ENCODE results near the gene PXDN.

PXDN gene

DNA sequence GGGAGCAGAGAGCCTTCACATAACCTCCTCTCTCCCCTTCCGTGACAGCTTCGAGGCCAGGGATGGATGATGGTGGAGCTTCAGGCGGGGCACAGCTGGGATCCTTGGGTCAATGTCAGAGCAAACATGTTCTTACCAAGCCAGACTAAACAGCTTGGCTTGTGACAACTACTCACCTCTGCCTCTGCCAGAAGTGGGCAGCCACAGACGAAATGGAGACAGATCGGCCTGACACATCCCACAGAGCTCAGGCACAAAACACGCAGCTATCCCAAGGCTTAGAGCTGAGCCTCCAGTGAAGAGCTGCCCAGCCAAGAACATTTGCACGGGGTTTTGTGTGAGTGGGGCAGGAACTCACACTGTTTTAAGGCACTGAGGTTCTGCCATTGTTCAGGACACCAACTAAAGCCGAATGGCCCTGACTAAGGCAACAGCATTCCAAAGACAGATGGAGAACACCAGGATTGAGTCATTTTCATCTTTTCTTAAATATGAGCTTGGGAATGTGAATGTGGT is 12.8 kb downstream of the PXDN start:
- TF ChIP-seq ZC3H10 (CRISPR knock-in tag; IDR thresholded peaks at IDR 0.05) (no peak), ZFP3 (CRISPR knock-in tag; IDR thresholded peaks at IDR 0.05) (peak; percentile 51; the same call in 1 of the 2 replicates), CREB5 (CRISPR knock-in tag; IDR thresholded peaks at IDR 0.05; ENCODE audit: low read depth) (0 out of 2 replicates have a peak, but pooled peaks have one; percentile 9)
- ATAC-seq: peak; percentile 66

DNA sequence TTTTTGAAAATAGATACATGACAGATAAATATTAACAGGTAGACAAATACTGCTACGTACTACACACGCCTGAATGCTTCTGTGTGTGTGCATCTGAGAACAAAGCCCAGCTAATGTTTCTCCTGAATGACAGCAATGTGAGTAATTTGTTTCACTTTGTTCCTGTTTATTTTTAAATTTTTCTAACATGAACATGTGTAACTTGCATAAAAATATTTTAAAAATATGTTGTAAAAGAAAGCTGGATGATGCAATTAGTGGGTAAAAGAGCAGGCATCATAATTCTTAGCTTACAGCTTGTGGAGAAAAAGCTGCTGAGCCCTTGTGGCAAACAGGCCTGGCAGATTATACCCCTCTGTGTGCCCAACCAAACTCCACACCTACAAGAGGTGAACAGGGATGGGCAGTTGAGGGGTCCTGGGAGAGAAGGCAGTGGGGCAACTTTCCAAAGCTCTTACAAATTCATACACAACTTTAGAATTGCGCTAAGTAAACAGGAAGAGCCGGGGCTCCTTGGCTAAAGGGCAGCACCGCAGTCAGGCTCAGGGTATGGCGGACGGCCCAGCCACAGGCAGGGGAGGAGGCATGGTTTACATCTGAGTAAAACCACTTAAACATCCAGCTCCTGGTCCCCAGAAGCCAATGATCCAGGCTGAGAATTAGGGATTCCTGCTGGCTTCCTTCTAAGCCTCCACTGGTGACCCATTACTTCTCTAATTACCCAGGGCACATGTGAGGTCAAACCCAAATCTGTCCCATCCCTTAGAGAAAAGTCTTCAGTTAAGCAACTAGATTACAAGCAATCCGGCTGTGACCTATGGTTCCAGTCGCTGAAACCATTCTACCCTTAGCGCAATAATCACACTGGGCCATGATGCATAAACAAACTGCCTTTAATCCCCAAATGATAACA is 14.0 kb downstream of the PXDN start:
- TF ChIP-seq CREB5 (CRISPR knock-in tag; IDR thresholded peaks at IDR 0.05; ENCODE audit: low read depth) (no peak), CSDC2 (CRISPR knock-in tag; IDR thresholded peaks at IDR 0.05) (no peak), BACH2 (CRISPR knock-in tag; IDR thresholded peaks at IDR 0.05; ENCODE audit: borderline replicate concordance) (no peak), TOX (CRISPR knock-in tag; IDR thresholded peaks at IDR 0.05; ENCODE audit: borderline replicate concordance) (no peak), OSR1 (CRISPR knock-in tag; IDR thresholded peaks at IDR 0.05) (no peak), ZFP3 (CRISPR knock-in tag; IDR thresholded peaks at IDR 0.05) (peak; percentile 6; the same call in 1 of the 2 replicates), SNAI2 (CRISPR knock-in tag; IDR thresholded peaks at IDR 0.05) (peak; percentile 20; the same call in 1 of the 2 replicates), ISL1 (CRISPR knock-in tag; IDR thresholded peaks at IDR 0.05) (no peak; the same call in none of the 2 replicates), ARNTL (CRISPR knock-in tag; IDR thresholded peaks at IDR 0.05; ENCODE audit: borderline replicate concordance, low read depth) (no peak), ZNF565 (CRISPR knock-in tag; conservative IDR thresholded peaks at IDR 0.05; ENCODE audit: low read depth) (no peak), ESRRG (CRISPR knock-in tag; IDR thresholded peaks at IDR 0.05) (no peak), GLIS3 (CRISPR knock-in tag; IDR thresholded peaks at IDR 0.05) (0 out of 2 replicates have a peak, but pooled peaks have one; percentile 2), PPARA (CRISPR knock-in tag; IDR thresholded peaks at IDR 0.05; ENCODE audit: borderline replicate concordance) (no peak)
- TF ChIP-seq, protein P1, sequence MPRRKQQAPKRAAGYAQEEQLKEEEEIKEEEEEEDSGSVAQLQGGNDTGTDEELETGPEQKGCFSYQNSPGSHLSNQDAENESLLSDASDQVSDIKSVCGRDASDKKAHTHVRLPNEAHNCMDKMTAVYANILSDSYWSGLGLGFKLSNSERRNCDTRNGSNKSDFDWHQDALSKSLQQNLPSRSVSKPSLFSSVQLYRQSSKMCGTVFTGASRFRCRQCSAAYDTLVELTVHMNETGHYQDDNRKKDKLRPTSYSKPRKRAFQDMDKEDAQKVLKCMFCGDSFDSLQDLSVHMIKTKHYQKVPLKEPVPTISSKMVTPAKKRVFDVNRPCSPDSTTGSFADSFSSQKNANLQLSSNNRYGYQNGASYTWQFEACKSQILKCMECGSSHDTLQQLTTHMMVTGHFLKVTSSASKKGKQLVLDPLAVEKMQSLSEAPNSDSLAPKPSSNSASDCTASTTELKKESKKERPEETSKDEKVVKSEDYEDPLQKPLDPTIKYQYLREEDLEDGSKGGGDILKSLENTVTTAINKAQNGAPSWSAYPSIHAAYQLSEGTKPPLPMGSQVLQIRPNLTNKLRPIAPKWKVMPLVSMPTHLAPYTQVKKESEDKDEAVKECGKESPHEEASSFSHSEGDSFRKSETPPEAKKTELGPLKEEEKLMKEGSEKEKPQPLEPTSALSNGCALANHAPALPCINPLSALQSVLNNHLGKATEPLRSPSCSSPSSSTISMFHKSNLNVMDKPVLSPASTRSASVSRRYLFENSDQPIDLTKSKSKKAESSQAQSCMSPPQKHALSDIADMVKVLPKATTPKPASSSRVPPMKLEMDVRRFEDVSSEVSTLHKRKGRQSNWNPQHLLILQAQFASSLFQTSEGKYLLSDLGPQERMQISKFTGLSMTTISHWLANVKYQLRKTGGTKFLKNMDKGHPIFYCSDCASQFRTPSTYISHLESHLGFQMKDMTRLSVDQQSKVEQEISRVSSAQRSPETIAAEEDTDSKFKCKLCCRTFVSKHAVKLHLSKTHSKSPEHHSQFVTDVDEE (CRISPR knock-in tag; IDR thresholded peaks at IDR 0.05): 0 out of 2 replicates have a peak, but pooled peaks have one; percentile 23
- TF ChIP-seq, protein P2, sequence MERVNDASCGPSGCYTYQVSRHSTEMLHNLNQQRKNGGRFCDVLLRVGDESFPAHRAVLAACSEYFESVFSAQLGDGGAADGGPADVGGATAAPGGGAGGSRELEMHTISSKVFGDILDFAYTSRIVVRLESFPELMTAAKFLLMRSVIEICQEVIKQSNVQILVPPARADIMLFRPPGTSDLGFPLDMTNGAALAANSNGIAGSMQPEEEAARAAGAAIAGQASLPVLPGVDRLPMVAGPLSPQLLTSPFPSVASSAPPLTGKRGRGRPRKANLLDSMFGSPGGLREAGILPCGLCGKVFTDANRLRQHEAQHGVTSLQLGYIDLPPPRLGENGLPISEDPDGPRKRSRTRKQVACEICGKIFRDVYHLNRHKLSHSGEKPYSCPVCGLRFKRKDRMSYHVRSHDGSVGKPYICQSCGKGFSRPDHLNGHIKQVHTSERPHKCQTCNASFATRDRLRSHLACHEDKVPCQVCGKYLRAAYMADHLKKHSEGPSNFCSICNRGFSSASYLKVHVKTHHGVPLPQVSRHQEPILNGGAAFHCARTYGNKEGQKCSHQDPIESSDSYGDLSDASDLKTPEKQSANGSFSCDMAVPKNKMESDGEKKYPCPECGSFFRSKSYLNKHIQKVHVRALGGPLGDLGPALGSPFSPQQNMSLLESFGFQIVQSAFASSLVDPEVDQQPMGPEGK (CRISPR knock-in tag; IDR thresholded peaks at IDR 0.05; ENCODE audit: borderline replicate concordance): no peak
- ATAC-seq: peak; percentile 61

- no peak for ATAC-seq
- no peak for TF ChIP-seq BACH2 (CRISPR knock-in tag; IDR thresholded peaks at IDR 0.05; ENCODE audit: borderline replicate concordance)
- TF ChIP-seq CREB5 (CRISPR knock-in tag; IDR thresholded peaks at IDR 0.05; ENCODE audit: low read depth): no peak
- no peak for TF ChIP-seq ZNF565 (CRISPR knock-in tag; conservative IDR thresholded peaks at IDR 0.05; ENCODE audit: low read depth)
- TF ChIP-seq TCF4 (CRISPR knock-in tag; IDR thresholded peaks at IDR 0.05; ENCODE audit: borderline replicate concordance): no peak; the same call in 1 of the 2 replicates
- no peak for TF ChIP-seq SNAI2 (CRISPR knock-in tag; IDR thresholded peaks at IDR 0.05)
- TF ChIP-seq, protein P1 (CRISPR knock-in tag; IDR thresholded peaks at IDR 0.05): no peak
- TF ChIP-seq ARNTL (CRISPR knock-in tag; IDR thresholded peaks at IDR 0.05; ENCODE audit: borderline replicate concordance, low read depth): no peak
- TF ChIP-seq, protein P2 (CRISPR knock-in tag; IDR thresholded peaks at IDR 0.05; ENCODE audit: borderline replicate concordance): no peak
- TF ChIP-seq ZFP3 (CRISPR knock-in tag; IDR thresholded peaks at IDR 0.05): no peak
- TF ChIP-seq CSDC2 (CRISPR knock-in tag; IDR thresholded peaks at IDR 0.05): no peak
- TF ChIP-seq OSR1 (CRISPR knock-in tag; IDR thresholded peaks at IDR 0.05): no peak
- no peak for TF ChIP-seq ZFP30 (CRISPR knock-in tag; IDR thresholded peaks at IDR 0.05)
Measured at GRCh38 chr2:1729242-1729641, 15.1 kb downstream of the PXDN start.
